Myocyte (in vitro differentiated cells): ENCODE results near the gene SH3PXD2B. TPM values are rescaled to one million over a fixed set of nuclear protein-coding genes. Genes with fewer than 3 reads are reported as not detected.
"Not testable (repeated sequence)": the region's sequence is repeated elsewhere in the genome, so short reads cannot be mapped to it uniquely, and the experiment has no call there.

Source experiments
- DNase-seq: peaks from one replicate; pipeline ENCODE4 v3.0.0-alpha.2; 2012; ENCODE audit warnings: low read depth
- total RNA-seq: library from RNA; depleted of rRNA; stranded (reverse); fragments of >200 nt; gene quantifications from 2 replicates; pipeline ENCODE4 v1.2.3, GENCODE V29; 2014

Gene SH3PXD2B
- total RNA-seq, 1 donor from 2014 or later, result 28.8 TPM

DNA sequence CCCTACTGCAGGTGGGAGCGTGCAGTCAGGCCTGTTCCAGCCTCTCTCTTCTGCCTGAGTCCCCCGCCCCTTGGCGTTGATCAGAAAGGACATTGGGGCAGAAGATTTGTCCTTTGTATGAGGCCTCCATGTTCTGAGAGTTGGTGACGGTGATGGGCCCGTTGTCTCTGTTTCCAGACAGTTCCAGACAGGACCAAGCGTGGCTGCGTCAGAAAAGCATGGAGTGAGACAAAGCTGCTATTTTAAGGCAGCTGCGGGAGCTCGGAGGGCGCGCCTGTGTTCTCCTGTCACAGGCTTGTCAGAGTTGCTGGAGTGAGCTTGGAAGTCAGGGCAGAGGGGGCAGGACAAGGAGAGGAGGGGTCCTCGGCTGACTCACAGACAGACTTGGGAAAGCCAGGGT, 32.1 kb upstream of the SH3PXD2B start:
- DNase-seq, result no peak

DNA sequence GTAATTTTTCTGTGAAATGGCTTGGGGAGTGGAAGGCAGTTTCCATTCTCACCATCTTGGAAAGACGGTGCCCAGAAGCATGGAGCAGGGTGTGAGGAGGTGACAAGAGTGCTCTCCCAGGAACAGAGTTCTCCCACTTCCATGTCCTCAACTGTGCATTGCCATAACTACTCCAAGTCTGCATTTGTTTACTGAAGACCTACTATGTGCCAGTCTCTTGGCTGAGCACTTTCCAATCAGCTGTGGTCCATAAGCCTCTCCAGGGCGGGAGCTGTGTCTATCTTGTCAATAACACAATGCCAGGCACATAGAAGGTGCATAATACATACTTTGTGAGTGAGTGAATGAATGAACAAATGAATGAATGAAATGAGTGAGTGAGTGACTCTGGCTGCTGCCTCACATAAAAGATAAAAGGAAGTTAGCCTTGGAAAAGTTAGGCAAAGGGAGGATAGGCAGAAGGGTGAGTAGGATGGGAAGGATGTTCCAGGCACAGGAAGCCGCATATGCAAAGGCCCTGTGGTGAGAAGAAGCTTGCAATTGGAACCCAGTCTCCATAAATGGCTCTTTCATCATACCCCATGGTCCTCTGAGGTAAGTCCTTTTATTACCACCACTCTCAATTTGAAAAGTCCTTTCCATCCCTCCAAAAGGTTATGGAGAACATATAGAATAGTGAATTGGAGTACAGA, 31.3 kb upstream of the SH3PXD2B start:
- no peak for DNase-seq

DNA sequence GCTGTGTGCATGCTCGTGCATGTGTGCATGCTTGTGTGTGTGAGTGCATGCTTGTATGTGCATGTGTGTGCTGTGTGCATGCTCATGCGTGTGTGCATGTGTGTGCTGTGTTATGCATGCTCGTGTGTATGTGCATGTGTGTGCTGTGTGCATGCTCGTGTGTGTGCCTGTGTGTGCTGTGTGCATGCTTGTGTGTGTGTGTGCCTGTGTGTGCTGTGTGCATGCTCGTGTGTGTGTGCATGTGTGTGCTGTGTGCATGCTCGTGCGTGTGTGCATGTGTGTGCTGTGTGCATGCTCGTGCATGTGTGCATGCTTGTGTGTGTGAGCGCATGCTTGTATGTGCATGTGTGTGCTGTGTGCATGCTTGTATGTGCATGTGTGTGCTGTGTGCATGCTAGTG, 30.3 kb upstream of the SH3PXD2B start:
- no peak for DNase-seq

DNA sequence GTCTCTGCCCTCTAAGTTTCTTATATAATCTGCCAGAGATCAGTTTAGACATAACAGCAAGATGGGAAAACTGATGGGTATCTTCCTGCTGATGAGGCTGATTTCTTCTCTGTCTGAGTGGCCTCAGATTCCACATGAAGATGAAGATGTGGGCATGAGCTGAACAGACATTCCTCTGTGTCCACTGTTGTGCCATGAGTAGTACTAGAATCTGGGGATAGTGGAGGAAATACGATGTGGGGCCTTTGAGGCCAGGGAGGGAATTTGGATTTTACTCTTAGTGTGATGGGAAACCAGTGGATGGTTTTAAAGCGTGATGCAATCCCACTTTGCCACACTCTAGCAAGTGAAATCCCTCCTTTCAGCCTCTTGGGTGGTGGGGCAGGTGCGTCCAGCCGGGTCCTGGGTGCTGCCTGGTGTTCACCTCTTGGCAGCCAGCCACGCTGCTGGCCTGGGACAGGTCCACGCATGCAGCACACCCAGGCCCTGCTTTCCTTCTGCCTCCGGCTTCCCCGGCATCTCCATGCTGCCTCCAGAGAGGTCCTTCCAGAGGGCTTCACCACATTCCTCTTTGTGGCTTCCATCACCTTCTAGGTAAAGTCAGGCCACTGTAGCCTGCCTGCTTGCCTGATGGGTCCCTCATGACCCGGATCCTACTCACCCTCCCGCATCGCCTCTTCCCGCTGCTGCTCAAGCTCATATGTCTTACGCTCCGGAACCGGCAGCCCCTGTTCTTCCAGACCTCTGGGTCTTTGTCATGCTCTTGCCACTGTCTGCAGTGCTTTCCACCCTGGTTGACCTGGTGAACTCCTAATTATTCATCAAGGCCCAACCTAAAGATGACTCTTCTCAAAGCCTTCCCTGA, 28.1 kb upstream of the SH3PXD2B start:
- no peak for DNase-seq

DNA sequence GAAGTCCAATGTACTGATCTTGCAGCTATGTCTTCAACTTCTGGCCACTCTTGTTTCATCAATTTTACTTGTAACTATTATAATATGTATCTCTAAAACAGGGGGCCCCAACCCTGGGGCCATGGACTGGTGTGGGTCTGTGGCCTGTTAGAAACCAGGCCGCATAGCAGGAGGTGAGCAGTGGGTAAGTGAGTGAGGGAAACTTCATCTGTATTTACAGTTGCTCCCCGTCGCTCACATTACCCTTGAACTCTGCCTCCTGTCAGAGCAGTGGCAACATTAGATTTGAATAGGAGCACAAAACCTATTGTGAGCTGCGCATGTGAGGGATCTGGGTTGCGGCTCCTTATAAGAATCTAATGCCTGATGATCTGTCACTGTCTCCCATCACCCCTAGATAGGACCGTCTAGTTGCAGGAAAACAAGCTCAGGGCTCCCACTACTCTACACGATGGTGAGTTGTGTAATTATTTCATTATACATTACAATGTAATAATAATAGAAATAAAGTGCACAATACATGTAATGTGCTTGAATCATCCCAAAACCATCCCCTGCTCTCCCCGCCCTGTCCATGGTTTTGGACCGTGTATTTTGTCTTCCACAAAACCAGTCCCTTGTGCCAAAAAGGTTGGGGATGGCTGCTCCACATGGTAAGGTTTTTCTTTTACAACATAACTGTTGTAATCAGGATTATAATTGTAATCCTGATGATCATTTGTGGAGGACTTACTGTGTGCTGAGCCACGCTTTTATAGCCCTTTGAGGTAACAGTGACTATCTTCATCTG, 26.9 kb upstream of the SH3PXD2B start:
- DNase-seq, result no peak

DNA sequence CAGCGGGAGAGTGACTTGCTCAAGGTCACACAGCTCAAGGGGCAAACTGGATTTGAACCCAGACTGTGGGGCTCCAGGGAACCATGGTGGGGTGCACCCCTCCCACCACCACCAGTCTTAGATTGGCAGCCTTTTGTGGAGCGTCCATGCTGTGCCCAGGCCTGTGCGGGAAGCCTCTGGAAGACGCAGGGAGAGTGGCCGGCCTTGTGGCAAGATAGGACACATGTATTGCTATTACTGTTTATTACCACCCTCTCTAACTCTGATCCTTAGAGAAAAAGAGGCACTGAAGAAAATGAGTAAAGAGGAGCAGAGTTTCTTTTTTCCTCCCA, 25.4 kb upstream of the SH3PXD2B start:
- no peak for DNase-seq

DNA sequence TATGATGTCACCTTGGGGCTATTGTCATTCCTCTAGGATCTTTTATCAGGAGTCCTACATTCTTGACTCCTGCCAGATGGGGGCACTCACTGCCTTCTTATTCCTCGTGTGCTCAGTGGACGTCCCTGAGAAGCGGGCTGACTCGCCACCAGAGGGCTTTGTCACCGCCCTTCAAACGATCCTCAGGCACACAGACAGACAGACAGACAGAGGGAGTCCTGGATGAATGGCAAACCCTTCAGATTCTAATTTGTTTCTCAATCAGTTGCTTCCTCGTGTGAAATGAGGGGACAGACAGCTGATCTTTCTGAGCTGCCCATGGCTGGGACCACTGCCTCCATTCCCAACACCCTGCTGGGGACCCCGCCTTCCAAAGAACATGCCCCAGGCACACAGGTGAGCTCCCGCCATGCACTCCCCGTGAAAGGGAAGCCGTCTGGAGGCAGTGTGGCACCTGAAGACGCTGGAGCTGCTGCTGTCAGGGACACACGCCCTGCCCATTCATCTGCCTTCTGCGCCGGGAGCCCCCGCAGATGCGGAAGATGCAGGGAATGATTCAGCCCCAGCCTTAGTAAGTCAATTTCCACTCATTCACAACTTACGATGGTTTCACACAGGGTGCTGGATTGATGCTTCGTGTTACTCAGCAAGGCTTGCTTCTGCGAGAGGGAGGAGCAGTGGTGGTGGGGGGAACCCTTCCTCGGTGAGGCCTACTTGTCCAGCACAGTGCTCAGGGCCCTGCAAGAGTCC, 24.9 kb upstream of the SH3PXD2B start:
- peak; percentile 95 for DNase-seq

DNA sequence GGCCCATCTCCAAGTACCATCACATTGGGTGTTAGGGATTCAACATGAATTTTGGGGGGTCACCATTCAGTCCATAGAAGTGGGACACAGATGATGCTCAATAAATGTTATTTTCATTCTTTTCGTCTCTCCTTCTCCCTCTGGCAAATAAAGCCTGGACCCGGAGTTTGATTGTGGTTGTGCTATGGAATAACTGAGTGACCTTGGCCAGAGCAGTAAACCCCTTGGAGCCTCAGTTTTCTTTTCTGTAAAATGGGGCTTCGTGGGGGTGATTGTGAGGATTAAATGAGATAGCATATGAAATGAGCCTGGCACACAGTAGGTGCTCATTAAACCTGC, 24.3 kb upstream of the SH3PXD2B start:
- DNase-seq, result not testable (repeated sequence)

DNA sequence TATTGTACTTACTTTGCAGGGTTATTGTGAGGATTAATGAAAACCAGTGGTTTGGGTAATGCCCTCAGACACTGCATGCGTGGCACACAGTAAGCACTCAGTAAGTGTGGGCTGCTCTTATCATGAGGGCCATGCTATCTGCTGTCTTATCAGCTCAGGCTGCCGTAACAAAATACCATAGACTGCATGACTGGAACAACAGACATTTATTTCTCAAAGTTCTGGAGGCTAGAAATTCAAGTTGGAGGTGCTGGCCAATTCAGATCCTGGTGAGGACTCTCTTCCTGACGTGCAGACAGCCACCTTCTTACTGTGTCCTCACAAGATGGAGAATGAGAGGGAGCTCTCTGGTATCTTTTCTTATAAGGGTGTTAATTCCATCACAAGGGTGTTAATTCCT, 23.9 kb upstream of the SH3PXD2B start:
- no peak for DNase-seq

DNA sequence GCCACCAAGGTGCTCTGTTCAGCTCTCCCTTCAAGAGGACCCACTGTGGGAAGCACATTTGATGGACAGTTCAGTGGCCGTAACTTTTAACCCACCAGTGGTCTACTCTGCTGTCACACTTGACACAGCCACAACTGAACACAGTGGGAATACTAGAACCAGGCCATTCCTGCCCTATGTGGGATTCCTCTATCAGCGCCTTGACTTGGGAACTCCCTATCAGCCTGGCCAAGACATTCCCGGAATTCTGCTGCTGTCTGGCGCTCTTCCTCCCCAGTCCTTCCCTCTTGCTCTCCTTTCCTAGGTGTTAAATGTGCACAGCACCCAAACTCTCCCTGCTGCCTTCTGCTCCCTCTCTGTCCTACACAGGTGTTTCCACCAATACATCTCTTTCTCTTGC, 23.1 kb upstream of the SH3PXD2B start:
- no peak for DNase-seq

DNA sequence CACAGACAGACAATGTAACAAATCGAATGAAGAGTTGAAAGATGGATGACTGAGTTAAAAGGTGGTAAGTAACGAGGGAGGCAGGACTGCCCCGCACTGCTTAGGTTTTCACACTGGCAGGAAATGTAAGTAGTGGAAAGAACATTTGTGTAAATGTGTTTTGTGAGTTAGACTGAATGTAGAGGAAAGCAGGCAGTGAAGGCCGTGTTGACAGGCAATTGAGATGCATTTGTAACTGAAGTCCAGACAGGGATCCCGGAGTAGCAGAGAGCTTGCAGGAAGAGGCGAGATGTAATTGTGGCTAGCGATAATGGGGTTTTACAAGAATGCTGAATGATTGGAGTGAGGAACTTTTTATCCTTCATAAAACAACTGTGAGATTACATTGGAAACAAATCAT, 20.0 kb upstream of the SH3PXD2B start:
- DNase-seq, result no peak

DNA sequence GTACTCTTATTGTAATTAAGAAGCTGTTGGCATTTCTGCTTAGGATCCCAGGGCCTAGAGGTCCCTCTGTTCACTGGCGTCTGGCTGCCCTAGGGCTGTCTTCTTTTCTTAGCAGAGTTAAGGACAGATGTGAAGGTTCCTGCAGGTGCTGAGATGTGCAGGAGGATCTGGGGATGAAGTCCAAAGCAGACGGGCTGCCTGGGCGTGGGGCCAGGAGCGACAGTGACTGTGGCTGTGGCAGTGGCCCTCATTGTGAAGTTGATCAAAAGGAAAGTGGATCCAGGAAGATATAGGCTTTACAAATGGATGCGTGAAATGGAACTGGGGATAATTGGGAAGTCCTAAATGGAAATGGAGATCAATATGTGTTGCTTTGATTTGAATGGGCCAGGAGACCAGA, 19.1 kb upstream of the SH3PXD2B start:
- no peak for DNase-seq

DNA sequence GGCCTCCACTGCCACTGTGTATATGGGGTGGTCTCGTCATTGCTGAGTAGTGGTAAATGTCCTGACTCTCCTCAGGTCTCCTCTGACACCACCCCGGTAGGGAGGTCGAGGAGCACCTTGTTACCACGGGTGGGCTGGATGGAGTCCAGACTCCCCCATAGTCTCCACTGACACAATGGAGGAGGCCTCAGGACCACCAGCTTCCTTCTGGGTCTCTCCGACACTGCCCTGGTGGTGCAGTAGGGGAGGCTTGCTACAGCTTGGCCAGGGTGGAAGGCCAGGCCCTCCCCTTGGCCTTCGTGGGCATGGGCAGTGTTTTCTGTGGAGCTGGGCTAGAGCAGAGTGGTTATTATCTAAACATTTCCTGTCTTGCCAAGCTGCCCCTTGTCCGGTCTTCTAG, 15.4 kb upstream of the SH3PXD2B start:
- no peak for DNase-seq

DNA sequence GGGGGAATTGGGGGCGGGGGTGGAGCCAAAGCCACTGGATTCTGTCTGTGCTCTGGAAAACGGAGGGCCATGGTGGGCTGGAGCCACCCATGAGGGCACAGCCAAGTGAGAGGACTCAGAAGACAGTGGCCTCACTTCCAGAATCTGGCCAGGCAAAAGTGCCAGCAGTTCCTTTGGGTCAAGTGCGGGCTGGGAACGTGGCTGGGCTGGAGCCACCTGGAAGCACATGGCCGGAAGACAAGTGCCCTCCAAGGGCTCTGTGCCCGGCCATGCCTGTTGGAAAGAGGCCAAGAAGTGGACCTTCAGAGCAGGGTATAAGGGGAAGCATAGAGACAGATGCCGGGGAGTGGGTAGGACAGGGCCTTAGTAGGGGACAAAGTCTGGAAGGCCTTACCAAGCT, 11.7 kb upstream of the SH3PXD2B start:
- no peak for DNase-seq

DNA sequence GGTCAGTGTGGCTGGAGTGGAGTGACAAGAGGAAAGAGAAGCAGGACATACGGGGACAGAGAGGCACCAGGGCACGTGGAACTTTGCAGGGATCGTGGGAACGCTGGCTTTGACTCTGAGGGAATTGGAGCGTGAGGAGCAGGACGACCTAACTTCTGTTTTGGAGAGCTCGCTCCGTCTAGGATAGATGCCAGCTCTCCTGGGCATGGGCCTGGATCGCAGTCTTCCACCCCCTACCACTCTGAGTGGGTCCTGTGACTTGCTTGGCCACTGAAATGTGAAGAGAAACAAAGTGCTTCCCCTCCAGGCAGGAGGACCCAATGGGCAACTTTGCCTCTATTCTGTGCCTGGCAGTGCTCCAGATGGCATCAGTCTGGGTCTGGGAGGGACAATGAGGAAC, 8.7 kb upstream of the SH3PXD2B start:
- DNase-seq, result no peak

DNA sequence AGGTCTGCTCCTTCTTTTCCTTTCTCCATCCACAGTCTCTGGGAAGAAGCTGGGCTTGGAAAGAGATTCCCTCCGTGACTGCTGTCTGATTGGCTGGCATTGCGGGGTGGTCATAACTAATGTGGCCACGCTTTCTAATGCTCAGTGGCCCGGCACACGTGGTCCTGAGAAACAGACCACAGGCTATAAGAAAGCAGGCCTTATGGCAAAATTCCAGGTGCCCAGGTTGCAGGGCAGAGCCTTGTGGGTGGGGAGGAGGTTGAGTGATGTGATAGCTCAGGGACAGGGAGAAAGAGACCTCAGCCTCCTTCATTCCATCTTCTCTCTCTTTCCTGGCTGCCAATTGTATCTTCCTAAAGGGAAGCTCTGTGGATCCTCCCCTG, 5.4 kb upstream of the SH3PXD2B start:
- no peak for DNase-seq

DNA sequence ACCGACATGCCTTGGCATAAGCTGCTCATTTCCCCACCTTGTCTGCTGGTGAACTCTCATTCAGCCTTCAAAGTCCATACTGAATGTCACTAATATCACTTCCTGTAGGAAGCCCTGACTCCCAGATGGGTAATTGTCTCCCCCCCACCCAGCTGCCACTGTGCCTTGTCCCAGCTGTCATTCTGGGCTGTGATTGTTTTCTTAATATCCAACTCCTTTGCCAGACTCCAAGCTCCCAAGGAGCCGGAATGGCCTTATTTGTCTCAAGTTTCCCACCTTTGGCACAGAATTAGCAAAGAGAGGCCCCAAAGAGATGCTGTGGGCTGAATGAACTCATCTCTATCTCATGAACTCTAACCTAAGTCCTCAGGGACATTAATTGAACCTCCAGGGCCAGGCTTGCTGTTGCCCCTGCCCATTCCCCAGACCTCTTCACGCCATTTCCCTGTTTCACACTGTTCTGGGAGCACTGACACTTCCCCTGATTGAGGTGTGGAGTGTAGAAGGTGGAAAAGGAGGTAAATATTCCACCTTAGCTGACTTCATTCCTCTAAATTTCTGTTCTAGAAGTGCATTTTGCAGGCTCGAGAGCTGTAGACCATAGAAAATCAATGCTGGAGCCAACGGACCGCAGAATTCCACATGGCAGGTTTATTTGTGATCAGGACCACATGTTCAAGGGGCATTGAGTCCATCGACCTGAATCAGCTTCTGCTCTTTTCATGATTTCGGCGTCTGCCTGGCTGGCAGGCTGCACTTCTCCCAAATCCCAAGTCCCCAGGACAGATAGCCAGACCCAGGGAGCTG, 4.9 kb upstream of the SH3PXD2B start:
- peak; percentile 67 for DNase-seq

DNA sequence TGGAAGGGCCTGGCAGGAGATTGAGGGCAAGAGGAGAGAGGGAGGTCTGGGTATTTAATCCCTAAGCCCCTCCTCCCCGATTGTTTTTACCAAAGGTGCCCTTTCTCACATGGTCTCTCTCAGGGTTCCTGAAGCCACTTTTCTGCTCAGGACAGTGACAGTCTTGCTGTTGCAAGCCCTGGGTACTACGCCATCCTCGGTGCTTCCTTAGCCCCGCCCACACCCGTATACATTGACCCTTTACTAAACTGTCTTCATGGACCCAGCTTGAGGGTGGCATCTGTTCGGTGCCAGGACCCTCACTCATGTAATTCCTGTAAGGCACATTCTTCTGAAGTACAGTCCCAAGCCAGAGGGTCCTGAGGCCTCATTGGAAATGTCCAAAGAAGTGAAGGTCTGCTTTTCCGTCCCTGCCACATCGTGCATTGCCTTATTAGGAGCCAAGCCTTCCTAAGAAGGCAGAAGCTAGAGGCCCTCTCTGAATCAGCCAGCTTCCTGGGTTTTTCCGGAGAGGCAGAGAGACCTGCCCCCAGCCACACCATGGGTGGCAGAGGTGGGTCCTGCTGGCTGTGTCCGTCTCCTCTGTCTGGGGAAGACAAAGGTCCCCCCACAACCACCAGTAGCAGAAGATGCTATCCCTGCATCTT, 1.9 kb upstream of the SH3PXD2B start:
- no peak for DNase-seq

DNA sequence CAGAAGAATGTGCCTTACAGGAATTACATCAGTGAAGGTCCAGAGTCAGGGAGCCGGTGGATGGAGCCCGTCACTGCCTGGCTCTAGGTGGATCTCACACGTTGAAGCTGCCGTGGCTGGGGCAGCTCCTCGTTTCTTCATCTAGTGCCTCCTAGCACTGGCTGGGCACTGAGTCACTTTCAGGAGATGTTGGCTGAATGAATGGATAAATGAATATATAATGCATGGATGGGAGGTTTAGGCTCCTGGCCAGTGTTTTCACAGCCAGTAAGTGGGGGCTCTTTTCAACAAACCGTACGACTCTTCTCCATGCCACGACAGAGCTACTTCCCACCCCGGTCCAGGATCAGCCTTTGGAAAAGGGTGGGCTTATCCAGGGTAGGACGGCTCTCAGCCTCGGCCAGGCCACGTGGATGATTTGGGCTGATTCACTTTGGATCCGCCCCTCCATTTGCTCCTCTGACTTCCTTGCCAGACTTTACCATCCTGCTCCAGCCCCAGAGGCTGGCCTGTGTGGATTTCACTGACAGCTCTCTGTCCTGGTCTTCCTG, 1.3 kb upstream of the SH3PXD2B start:
- peak; percentile 77 for DNase-seq

DNA sequence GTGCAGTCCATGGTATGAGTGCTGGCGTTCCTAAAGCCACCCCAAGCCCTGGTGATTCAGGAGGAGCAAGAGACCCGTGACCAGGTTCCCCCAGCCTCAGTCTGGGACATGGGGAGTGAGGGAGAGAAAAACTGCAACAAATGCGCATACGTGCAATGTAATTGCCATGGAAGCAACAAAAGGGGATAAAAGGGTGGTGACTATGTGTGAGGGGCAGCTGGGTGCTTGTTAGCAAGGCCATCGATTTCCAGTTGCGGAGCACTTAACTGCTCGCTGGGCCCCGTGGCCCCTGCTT, 709 bp upstream of the SH3PXD2B start:
- no peak for DNase-seq
